HG02642 (cell line): ENCODE results near the gene KCNK18.

ENCODE experiments used
- ATAC-seq: cut with Tn5 transposase; IDR thresholded peaks from one replicate; pipeline ENCODE4 v1.9.1; 2021; ENCODE audit warnings: mild to moderate bottlenecking; ENCODE audit not compliant: unreplicated experiment, poor library complexity

The KCNK18 gene

GRCh38 chr10:117248750-117249465, 51.6 kb downstream of the KCNK18 start:
- no peak for ATAC-seq

- ATAC-seq = no peak
These were observed 52.3 kb downstream of the KCNK18 start for GRCh38 chr10:117249493-117250093.

DNA sequence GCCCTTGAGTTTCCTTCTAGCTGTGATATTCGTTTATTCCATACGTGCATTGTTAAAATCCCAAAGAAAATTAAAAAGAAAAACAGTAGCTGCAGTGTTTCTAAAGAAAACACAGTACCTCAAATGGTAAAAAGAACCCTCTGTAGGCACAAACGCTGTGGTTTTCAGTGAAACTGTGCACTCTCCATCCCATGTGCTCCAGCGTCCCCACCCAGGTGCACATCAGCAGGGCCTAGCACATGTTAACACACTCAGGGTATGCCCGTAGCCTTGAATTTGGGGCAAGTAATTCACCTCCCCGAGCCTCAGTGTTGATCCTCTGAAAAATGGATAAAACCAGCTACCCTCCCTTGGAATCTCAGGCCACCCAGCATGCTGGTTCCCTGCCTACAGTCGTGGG, 53.1 kb downstream of the KCNK18 start:
- no peak for ATAC-seq

GRCh38 chr10:117253908-117254307, 56.6 kb downstream of the KCNK18 start:
- ATAC-seq = no peak

DNA sequence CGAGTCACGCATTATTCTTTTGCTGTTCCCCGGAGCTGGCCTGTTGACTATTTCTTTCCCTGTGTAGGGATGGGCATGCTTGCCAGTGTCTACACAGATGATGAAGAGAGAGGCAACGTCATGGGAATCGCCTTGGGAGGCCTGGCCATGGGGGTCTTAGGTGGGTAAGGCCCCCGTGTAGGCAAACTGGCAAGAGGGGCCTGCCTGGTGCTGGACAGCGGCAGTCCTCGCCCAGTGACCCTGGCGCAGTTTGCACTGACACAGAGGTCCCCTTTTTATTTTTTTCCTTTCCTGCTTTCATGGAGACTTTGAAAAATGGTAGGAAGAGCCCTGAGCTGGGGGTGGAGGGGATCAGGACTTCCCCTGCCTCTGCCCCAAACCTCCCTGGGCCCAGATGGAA, 57.0 kb downstream of the KCNK18 start:
- no peak for ATAC-seq

- no peak for ATAC-seq
These were observed 57.8 kb downstream of the KCNK18 start for GRCh38 chr10:117254774-117255735.

DNA sequence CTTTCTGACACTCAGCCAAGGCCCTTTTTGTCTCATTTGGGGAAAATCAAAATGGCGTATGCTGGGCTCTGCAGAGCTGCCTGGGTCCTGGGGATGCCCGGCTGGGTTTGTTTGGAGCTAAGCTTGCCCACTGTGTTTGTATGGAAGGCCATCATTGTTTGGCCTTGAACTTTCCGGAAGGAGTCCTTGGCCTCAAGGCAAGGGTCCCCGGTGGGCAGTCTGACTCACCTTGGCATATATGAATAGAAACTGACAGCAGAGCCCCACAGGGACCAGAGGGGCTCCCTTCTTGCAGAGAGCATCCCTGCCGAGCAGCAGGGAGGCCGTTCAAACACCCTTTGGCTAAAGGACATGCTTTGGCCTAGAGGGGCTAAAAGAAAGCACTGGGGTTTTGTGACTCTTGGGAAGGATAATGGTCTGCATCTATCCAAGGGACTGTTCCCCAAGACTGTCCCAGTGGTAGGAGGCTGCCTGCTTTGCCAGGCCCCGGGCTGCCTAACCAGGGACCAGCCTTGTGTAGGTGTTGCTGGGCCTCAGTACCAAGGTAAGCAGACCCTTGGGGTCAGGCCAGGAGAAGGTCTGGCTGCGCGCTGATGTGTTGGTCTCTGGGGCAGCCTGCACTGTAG, 58.7 kb downstream of the KCNK18 start:
- ATAC-seq = no peak

GRCh38 chr10:117256910-117257309, 59.6 kb downstream of the KCNK18 start:
- no peak for ATAC-seq

- ATAC-seq = no peak
These were observed 60.4 kb downstream of the KCNK18 start for GRCh38 chr10:117257721-117258120.

- ATAC-seq = no peak
These were observed 62.0 kb downstream of the KCNK18 start for GRCh38 chr10:117259279-117259678.
